Activated effector memory CD4-positive, alpha-beta T cell treated with anti-CD3 and anti-CD28 coated beads, Interleukin-2, amount 50 U/mL, for 16 hours (primary cell): ENCODE results near the gene SFTPA2.
"Not testable (repeated sequence)": the region's sequence is repeated elsewhere in the genome, so short reads cannot be mapped to it uniquely, and the experiment has no call there.

ENCODE experiments used
- DNase-seq: peaks from one replicate; pipeline ENCODE4 v3.0.0-alpha.2; 2020

Gene SFTPA2

GRCh38 chr10:79509934-79510508, 50.2 kb downstream of the SFTPA2 start:
- not testable (repeated sequence) for DNase-seq

GRCh38 chr10:79509306-79509933, 50.8 kb downstream of the SFTPA2 start:
- not testable (repeated sequence) for DNase-seq

- DNase-seq, result not testable (repeated sequence)
Observed at GRCh38 chr10:79508245-79508644, 52.0 kb downstream of the SFTPA2 start.

GRCh38 chr10:79507440-79508167, 52.6 kb downstream of the SFTPA2 start:
- DNase-seq, result no peak
